Mesothelial cell of epicardium (in vitro differentiated cells): ENCODE results near the gene GRID1. TPM values are rescaled to one million over a fixed set of nuclear protein-coding genes. Genes with fewer than 3 reads are reported as not detected.

Source experiments
- DNase-seq, 2 experiments: peaks; one replicate each; pipeline ENCODE4 v3.0.0; 2021; ENCODE audit warnings: low spot score in 2 of 2; ENCODE audit not compliant: unreplicated experiment in 2 of 2
- H3K27ac Mint-ChIP-seq: 2 replicates; pipeline ENCODE4 v1.8.0; 2021; ENCODE audit warnings: mixed read lengths
- H3K27me3 Mint-ChIP-seq: 2 replicates; pipeline ENCODE4 v1.8.0; 2021; ENCODE audit warnings: low read depth, mixed read lengths
- H3K36me3 Mint-ChIP-seq: 2 replicates; pipeline ENCODE4 v1.8.0; 2021; ENCODE audit warnings: mixed read lengths
- H3K4me1 Mint-ChIP-seq: 2 replicates; pipeline ENCODE4 v1.8.0; 2021; ENCODE audit warnings: mixed read lengths
- H3K4me3 Mint-ChIP-seq: 2 replicates; pipeline ENCODE4 v1.8.0; 2021; ENCODE audit warnings: mild to moderate bottlenecking, moderate library complexity, mixed read lengths
- H3K9me3 Mint-ChIP-seq: 2 replicates; pipeline ENCODE4 v1.8.0; 2021; ENCODE audit warnings: mixed read lengths
- total RNA-seq: library from RNA; stranded (reverse); gene quantifications from 3 replicates; pipeline ENCODE4 v1.2.1, GENCODE V29; 2021
- TF ChIP-seq, protein P1 (sequence below): fragments of 200-600 bp; sonication (generic); IDR thresholded peaks from one replicate; pipeline ENCODE4 v1.5.0; 2021; ENCODE audit warnings: antibody characterized with exemption; ENCODE audit not compliant: unreplicated experiment

GRID1 gene
- total RNA-seq, 1 donor from 2014 or later, result 0.22 TPM

DNA sequence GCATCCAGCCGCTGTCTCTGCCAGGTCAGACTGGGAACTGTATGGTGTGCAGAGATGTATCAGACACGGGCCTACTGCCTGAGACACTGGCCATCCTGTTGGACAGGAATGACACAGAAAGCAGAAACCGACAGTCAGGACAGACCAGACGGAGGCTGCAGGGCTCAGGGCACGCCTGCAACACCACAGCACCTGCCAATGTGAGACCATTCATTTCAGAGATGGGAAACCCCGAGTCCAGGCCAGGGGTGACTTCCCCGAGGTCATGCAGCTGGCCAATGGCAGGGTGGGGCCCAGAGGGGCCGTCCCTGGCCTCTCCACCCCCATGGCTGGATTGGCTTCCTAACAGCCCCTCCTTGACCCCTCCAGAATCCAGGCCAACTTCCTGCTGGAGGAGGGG, 34.7 kb downstream of the GRID1 start:
- Mint-ChIP-seq H3K27me3 (peaks cover 58% of the 10 kb centered on the region), H3K27ac (no peak overlapping the region), H3K9me3 (no peaks in the 10 kb centered on the region), H3K4me3 (no peak overlapping the region), H3K4me1 (no peaks in the 10 kb centered on the region), H3K36me3 (no peaks in the 10 kb centered on the region)
- DNase-seq, result no peak
- TF ChIP-seq, protein P1, sequence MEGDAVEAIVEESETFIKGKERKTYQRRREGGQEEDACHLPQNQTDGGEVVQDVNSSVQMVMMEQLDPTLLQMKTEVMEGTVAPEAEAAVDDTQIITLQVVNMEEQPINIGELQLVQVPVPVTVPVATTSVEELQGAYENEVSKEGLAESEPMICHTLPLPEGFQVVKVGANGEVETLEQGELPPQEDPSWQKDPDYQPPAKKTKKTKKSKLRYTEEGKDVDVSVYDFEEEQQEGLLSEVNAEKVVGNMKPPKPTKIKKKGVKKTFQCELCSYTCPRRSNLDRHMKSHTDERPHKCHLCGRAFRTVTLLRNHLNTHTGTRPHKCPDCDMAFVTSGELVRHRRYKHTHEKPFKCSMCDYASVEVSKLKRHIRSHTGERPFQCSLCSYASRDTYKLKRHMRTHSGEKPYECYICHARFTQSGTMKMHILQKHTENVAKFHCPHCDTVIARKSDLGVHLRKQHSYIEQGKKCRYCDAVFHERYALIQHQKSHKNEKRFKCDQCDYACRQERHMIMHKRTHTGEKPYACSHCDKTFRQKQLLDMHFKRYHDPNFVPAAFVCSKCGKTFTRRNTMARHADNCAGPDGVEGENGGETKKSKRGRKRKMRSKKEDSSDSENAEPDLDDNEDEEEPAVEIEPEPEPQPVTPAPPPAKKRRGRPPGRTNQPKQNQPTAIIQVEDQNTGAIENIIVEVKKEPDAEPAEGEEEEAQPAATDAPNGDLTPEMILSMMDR, result no peak

DNA sequence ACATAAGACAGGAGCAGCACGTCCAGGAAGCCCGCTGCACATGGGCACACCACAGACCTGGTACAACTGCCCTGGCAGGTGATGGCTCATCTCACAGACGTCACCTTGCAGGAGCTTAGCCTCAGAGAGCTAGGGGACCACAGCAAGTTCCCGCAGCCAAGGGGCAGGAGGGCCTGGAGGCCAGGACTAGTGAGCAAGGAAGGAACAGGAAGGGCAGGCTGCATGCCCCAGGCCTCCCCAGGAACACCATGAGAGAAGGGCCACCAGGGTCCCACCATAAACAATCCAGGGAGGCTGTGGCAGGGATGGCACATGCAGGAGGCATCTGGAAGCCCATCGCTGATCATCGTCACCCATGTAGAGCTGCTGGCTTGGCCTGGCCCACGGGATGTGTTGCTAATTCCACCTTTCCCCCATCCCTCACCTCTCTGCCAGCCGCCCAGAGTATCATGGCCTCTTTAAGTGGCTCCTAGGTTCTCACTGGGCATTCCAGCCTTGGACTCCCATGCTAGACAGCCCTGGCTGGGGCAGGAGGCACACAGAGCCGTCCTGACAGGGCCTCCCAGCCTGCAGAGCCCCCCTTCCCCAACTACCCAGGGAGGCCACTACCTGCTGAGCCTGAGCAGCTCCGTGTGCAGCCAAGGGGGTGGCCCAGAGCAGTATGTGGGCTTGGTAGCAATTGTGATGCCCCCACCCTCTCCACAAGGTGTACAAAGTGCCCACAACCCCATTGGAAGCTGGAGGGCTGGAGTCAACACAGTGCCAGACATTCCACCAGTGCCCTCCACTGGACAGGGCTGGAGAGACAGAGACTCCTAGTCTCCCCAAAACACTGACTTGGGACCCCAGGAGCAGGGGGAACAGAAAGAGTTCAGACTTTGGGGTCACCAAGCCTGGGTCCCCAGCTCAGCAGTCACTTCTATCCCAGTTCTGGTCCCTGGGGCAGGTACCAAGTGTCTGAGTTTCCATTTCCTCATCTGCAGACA, 35.5 kb downstream of the GRID1 start:
- no peak overlapping the region for H3K4me3 Mint-ChIP-seq
- H3K36me3 Mint-ChIP-seq, result no peaks in the 10 kb centered on the region
- TF ChIP-seq, protein P1, result no peak

DNA sequence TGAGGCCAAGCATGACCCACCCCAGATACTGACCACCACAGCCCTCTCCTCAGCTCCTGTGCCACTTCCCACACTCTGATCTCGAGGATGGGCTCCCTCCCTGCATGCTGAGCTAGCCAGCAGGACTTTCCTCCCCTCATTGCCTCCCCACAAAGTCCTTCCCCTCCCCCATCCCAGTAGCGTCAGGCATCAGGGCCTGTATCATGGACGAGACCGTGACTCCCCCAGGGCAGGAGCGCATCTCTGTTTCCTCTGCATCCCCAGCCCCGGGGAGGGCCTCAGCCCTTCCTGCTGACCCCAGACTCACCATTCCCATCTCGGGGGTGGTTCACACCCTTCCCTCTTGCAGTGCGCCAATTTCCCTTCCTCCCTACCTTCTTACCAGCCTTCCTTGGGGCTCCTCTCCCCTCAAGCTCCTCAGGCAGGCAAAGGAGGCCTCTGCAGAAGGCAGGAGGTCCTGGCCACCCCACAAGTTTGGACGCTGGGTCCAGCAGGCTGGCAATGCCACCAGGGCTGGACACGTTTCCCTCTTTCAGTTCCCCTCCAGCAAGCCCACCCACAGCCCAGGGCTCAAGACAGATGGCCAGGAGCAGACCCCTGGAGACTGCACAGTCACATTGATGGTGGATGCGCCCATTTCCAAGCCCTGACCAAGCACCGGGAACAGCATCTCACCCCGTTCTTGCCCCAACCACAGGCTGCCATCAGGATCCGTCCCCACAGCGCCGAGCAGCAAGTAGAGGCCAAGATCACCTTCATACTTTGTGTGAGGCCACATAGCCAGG, 36.5 kb downstream of the GRID1 start:
- Mint-ChIP-seq H3K4me1 (no peaks in the 10 kb centered on the region), H3K36me3 (no peaks in the 10 kb centered on the region), H3K27me3 (peaks cover 57% of the 10 kb centered on the region), H3K9me3 (no peaks in the 10 kb centered on the region), H3K27ac (no peak overlapping the region), H3K4me3 (no peak overlapping the region)
- DNase-seq, result no peak
- TF ChIP-seq, protein P1, result no peak

More for the DNA sequence above, 35.5 kb downstream of the GRID1 start:
- Mint-ChIP-seq H3K27me3 (peaks cover 58% of the 10 kb centered on the region), H3K27ac (no peak overlapping the region), H3K9me3 (no peaks in the 10 kb centered on the region), H3K4me1 (no peaks in the 10 kb centered on the region)
- DNase-seq, result no peak

DNA sequence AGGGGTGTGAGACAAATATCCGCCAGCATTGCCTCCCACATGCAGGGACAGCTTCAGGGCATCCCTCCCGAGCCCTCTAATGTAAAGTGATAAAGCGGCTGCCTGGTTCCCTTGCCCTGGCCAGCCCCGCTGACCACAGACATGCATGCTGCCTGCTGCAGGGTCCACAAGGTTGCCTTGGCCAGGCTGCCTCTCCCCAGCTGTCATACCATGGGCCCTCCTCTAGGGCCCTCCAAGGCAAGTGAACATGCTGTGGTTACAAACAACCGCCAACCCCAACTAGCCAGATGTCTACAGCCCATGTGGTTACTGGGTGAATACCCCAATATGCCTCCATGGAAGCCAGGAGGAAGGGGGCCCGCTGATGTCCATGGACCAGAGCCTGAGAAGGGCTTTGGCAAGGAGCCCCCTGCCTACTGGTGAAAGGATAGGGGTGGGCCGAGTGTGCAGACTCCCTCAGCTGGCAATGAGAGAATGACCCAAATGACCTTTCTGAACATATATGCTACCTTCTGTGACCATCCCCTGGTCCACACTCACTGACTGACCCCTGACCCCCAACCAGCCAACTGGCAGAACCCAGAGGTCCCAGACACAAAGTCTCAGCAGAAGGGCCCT, 37.4 kb downstream of the GRID1 start:
- no peaks in the 10 kb centered on the region for H3K4me1 Mint-ChIP-seq
- no peak for DNase-seq

More for the DNA sequence above, 37.4 kb downstream of the GRID1 start:
- Mint-ChIP-seq H3K36me3 (no peaks in the 10 kb centered on the region), H3K9me3 (no peaks in the 10 kb centered on the region), H3K27ac (no peak overlapping the region), H3K27me3 (peaks cover 56% of the 10 kb centered on the region), H3K4me3 (no peak overlapping the region)
- TF ChIP-seq, protein P1, result no peak
